Measurements from ENCODE around the gene RASGRP4. TPM values are rescaled to one million over a fixed set of nuclear protein-coding genes. Genes with fewer than 3 reads are reported as not detected.
A peak's percentile ranks its signal among the peaks of the same experiment; 100 is the strongest.
"Not testable (repeated sequence)": the region's sequence is repeated elsewhere in the genome, so short reads cannot be mapped to it uniquely, and the experiment has no call there.

Gene RASGRP4
- total RNA-seq, 1 donor from 2014 or later = 1.0 TPM

GRCh38 chr19:38448225-38448624, 22.2 kb upstream of the RASGRP4 start:
- DNase-seq (ENCODE audit: low spot score) = no peak
- no peak for ATAC-seq

DNA sequence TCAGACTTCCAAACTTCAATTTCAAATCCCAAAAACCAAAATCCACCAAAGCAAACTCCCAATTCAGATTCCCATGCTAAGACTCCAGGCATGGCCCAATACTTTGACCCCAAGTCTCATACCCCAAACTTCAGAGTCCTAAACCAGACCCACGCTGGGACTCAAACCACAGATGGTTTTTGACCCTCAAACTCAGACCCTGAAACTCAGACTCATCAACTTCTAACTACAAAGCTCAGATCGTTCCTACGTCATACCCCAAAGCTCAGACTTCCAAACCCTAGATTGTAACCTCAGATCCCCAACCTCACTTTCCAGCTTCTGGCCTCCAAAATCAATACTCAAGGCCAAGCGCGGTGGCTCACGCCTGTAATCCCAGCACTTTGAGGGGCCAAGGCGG, 19.3 kb upstream of the RASGRP4 start:
- DNase-seq (ENCODE audit: low spot score) (no peak), ATAC-seq (no peak)

DNA sequence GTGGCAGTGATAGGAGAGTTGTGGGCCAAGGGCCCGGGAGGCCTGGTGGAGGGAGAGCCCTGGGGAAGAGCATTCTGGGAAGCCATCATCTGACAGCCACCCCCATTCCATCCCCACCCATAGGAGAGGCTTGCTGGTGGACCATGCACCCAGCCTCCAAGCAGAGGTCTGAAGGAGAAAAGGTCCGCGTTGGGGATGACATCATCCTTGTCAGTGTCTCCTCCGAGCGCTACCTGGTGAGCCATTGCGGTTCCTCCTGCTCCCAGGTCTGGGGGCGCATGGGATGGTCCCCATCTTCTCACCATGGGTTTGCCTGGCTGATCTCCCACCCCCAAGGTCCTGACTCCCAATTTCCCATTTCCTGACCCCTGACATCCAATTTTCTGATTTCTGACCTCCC, 18.0 kb upstream of the RASGRP4 start:
- no peak for DNase-seq (ENCODE audit: low spot score)
- no peak for ATAC-seq

DNA sequence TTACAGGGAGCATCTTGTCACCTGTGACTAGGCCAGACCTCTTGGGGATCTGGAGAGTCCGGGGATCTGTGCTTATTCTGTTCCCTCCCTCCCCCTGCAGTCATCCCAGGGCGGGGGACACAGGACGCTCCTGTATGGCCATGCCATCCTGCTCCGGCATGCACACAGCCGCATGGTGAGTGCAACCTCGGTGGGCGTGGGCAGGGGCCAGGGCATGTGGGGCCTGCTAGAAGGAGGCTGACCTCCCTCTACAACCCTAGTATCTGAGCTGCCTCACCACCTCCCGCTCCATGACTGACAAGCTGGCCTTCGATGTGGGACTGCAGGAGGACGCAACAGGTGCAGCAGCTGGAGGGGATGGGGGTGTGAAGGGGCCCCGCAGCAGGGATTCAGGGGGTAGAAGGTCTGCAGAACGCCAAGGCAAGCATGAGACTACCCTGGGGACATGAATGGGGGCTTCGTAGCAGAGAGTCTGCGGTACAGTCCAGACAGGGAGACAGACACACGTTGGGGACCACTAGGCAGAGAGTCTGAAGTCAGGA, 17.5 kb upstream of the RASGRP4 start:
- no peak for DNase-seq (ENCODE audit: low spot score)

DNA sequence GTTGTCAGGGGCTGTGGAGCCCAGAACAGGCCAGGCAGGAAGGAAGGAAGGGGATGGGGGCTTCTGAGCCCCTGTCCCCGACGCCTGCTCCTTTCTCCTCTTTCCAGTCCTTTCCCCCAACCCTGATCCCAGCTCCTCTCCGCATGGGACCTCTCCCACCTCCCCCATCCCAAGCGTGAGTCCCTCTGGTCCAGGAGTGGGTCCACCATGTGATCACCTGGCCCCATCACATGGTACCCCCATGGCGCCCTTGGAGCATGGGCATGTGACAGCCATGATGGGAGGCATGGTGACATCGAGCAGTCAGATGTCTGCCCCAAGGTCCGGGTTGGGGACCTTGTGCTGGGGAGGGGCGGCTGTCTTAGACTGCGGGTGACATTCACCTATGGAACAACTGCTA, 16.7 kb upstream of the RASGRP4 start:
- no peak for DNase-seq (ENCODE audit: low spot score)
- no peak for ATAC-seq

More for the DNA sequence above, 17.5 kb upstream of the RASGRP4 start:
- ATAC-seq = no peak

GRCh38 chr19:38441657-38442348, 15.8 kb upstream of the RASGRP4 start:
- DNase-seq (ENCODE audit: low spot score) (no peak), ATAC-seq (no peak)

- DNase-seq (ENCODE audit: low spot score) (no peak), ATAC-seq (no peak)
These were observed 14.6 kb upstream of the RASGRP4 start for GRCh38 chr19:38440592-38440991.

DNA sequence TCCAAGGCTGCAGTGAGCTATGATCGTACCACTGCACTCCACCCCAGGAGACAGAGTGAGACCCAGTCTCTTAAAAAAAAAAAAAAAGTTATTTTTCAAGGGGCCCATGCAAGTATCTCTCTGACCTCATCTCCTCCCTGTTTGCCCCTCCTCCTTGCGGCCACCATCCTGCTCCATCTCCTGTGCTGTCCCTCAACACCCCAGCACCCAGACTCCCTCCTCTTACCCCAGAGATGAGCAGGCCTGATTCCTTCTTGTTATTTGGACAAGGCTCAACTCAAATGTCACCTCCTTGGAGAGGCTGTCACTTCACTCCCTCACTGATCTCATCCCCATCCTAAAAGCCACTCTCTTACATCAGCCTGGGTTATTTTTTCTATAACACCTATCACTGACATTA, 11.9 kb upstream of the RASGRP4 start:
- no peak for ATAC-seq
- no peak for DNase-seq (ENCODE audit: low spot score)

DNA sequence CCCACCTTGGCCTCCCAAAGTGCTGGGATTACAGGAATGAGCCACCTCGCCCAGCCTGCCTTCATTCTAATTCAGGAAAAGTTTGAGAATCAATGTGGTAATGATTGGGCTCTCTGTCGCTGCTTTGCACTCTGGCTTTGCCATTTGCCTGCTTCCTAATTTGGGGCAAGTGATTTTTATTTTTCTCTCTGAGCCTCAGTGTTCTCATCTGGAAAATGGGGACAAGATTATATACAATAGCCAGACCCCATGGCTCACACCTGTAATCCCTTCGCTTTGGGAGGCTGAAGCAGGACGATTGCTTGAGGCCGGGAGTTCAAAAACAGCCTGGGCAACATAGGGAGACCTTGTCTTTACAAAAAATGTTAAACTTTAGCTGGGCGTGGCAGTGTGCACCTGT, 11.3 kb upstream of the RASGRP4 start:
- no peak for ATAC-seq
- no peak for DNase-seq (ENCODE audit: low spot score)

DNA sequence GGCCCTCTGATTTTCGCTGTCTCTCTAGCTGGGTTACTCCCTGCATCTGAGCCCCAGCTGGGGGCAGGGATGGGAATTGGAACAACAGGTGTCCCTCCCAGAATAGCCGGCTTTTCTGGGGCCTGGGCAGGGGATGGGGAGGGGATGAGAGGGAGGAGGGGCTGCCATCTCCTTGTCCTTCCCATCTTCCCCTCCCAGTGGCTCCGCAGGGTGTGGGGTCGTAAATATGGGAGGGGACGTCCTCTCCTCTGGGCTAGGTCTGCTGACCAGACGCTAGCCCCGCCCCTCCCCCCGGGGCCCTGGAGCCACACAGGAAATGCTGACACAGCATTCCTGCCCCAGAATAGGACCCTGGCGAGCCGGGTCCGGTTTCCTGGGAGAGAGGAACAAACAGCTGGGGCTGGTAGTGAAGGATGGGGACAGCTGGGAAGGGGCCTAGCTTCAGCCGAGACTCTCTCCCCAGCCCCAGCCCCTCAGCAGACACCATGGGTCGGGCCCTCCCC, 8.6 kb upstream of the RASGRP4 start:
- DNase-seq (ENCODE audit: low spot score) (no peak), ATAC-seq (peak; percentile 32)

GRCh38 chr19:38433268-38433733, 7.3 kb upstream of the RASGRP4 start, which contains the start of gene RYR1:
RYR1 (plus strand) TSS chr19:38433691; CDS start chr19:38433830, 139 bp downstream.
- ATAC-seq = peak; percentile 68

DNA sequence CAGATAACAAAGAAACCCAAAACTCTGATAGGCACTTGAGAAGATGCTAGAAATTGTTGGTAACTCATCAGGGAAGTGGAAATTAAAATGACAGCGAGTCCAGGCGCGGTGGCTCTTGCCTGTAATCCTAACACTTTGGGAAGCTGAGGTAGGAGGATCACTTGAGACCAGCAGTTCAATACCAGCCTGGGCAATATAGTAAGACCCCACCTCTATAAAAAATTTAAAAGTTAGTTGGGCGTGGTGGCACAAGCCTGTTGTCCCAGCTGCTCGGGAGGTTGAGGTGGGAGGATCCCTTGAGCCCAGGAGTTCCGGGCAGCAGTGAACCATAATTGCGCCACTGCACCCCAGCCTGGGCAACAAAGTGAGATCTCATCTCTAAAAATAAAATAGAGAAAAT, 4.9 kb upstream of the RASGRP4 start:
- ATAC-seq = no peak
- DNase-seq (ENCODE audit: low spot score) = no peak

More at GRCh38 chr19:38433268-38433733, 7.3 kb upstream of the RASGRP4 start, which contains the start of gene RYR1:
- DNase-seq (ENCODE audit: low spot score) = no peak

DNA sequence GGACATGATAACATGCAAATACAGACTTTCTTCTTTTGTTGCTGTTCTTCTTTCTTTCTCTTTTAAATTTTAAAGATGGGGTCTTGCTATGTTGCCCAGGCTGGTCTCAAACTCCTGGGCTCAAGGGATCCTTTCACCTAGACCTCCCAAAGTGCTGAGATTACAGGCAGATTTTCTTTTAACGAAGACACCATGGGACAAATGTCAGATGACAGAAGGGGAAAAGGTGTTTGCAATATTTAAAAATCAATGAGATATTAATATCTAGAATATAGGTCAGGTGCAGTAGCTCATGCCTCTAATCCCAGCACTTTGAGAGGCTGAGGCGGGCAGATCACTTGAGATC, 3.8 kb upstream of the RASGRP4 start:
- DNase-seq (ENCODE audit: low spot score) (no peak), ATAC-seq (no peak)

- ATAC-seq (no peak), DNase-seq (ENCODE audit: low spot score) (no peak)
These were observed 3.2 kb upstream of the RASGRP4 start for GRCh38 chr19:38429055-38429810.

DNA sequence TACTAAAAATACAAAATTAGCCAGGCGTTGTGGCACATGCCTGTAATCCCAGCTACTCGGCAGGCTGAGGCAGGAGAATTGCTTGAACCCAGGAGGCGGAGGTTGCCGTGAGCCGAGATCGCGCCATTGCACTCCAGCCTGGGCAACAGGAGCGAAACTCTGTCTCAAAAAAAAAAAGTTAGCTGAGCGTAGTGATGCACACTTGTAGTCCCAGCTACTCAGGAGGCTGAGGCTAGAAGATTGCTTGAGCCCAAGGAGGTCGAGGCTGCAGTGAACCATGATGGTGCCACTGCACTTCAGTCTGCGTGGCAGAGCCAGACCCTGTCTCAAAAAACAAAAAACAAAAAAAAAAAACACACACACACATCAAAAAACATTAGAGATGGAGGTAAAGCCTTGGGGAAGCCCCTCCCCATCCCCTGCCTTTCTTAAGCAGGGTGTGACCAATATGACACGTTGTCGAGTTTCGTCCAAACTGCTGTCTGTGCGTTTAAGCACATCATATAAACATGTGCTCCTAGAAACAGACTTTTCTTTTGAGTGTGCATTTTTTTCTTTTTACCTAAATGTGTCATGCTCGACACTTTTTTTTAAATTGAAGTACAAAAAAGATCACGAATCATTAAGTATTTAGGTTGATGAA, 1.1 kb upstream of the RASGRP4 start:
- not testable (repeated sequence) for ATAC-seq; DNase-seq (ENCODE audit: low spot score)

GRCh38 chr19:38425222-38425809, 703 bp downstream of the RASGRP4 start:
- DNase-seq (ENCODE audit: low spot score) (no peak), ATAC-seq (no peak)

DNA sequence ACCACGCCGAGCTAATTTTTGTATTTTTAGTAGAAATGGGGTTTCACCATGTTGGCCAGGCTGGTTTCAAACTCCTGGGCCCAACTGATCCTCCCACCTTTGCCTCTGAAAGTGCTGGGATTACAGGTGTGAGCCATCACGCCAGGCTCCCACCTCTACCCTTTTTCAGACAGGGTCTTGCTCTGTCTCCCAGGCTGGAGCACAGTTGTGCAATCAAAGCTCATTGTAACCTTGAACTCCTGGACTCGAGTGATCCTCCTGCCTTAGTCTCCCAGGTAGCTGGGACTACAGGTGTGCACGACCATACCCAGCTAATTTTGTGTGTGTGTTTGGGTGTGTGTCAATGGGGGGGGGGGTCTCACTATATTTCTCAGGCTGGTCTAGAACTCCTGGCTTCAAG, 1.7 kb downstream of the RASGRP4 start:
- ATAC-seq (no peak), DNase-seq (ENCODE audit: low spot score) (no peak)

DNA sequence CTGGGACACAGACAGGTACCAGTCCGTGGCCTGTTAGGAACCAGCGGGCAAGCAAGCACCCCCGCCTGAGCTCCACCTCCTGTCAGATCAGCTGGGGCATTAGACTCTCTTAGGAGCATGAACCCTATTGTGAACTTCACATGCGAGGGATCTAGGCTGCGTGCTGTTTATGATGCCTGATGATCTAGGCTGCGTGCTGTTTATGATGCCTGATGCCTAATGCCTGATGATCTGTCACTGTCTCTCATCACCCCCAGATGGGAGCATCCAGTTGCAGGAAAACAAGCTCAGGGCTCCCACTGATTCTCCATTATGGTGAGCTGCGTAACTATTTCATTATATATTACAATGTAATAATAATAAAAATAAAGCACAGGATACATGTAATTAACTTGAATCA, 3.6 kb downstream of the RASGRP4 start:
- ATAC-seq (no peak), DNase-seq (ENCODE audit: low spot score) (no peak)

- DNase-seq (ENCODE audit: low spot score) (no peak), ATAC-seq (no peak)
These were observed 4.2 kb downstream of the RASGRP4 start for GRCh38 chr19:38421856-38422255.

DNA sequence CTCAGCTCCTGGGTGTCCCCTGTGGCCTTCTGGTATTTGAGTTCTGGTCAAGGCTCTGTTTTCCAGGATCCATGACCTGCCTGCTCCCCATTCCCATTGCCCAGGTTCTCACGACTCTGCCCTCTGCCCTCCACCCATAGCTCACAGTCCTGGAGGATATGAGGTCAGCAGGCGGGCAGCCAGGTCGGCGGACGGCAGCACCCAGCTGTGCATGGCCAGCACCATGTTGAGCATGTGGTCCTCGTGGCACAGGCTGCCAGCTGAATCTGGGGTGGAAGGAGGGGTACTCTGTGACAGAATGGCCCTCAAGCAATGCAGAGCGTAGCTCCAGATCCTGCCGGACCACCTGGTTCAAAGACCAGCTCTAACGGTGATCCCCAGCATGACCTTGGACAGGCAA, 5.1 kb downstream of the RASGRP4 start:
- ATAC-seq (no peak), DNase-seq (ENCODE audit: low spot score) (no peak)

Measured in left lobe of liver (tissue), 2 donors.